ENCODE measurements around the gene COL18A1. TPM values are rescaled to one million over a fixed set of nuclear protein-coding genes. Genes with fewer than 3 reads are reported as not detected.
"Not testable (repeated sequence)": the region's sequence is repeated elsewhere in the genome, so short reads cannot be mapped to it uniquely, and the experiment has no call there.

Gene COL18A1
- total and polyA plus RNA-seq, 11 donors: 31.7 to 109 (median 59.0) TPM

- Histone ChIP-seq H3K27ac (peak overlapping the region in 9 of 12 donors; percentile 32 to 98 (median 81)), H3K36me3 (no peaks in the 10 kb centered on the region), H3K4me1 (peaks cover 2 to 52% (median 38%) of the 10 kb centered on the region in 12 donors), H3K4me3 (no peak overlapping the region), H3K9me3 (no peaks in the 10 kb centered on the region), H3K27me3 (no peaks in the 10 kb centered on the region)
- TF ChIP-seq POLR2A (IDR thresholded peaks at IDR 0.05) (no peak), CTCF (IDR thresholded peaks at IDR 0.05) (peak in 1 of 12 donors; percentile 21)
- WGBS, 4 donors: 53 to 63% (median 59%) methylated on average over 14 of the region's 14 CpGs
- intact Hi-C loops (cut with DNase I): loop anchor here in 1 of 10 donors (2.0 kb wide), 1 partner anchor 62 kb away; no protein-coding TSS in a partner anchor
- DNase-seq (peak; percentile 48 to 87 (median 84)), ATAC-seq (peak in 3 of 4 donors; percentile 33 to 48 (median 44))
Observed at GRCh38 chr21:45366931-45367401, 38.0 kb upstream of the COL18A1 start.

- H3K36me3 ChIP-seq: no peaks in the 10 kb centered on the region
- ATAC-seq: no peak
- no peaks in the 10 kb centered on the region for H3K9me3 ChIP-seq
- 88 to 91% (median 91%) methylated on average over 25 of the region's 25 CpGs for WGBS, 4 donors
- H3K27ac ChIP-seq: peak overlapping the region in 8 of 12 donors; percentile 42 to 98 (median 84)
- H3K4me3 ChIP-seq: no peak overlapping the region
- H3K27me3 ChIP-seq: no peaks in the 10 kb centered on the region
- TF ChIP-seq POLR2A (IDR thresholded peaks at IDR 0.05) (no peak), CTCF (IDR thresholded peaks at IDR 0.05) (no peak)
- DNase-seq: peak in 1 of 5 donors; percentile 16
- intact Hi-C loops (cut with DNase I): loop anchor here in 1 of 10 donors (2.0 kb wide), 1 partner anchor 63 kb away; no protein-coding TSS in a partner anchor
- peaks cover 2 to 48% (median 38%) of the 10 kb centered on the region in 12 donors for H3K4me1 ChIP-seq
Observed at GRCh38 chr21:45367402-45368351, 37.3 kb upstream of the COL18A1 start.

- 89 to 95% (median 92%) methylated on average over 23 of the region's 23 CpGs for WGBS, 4 donors
- DNase-seq: peak in 1 of 5 donors; percentile 6
- H3K27ac ChIP-seq; H3K9me3 ChIP-seq; H3K27me3 ChIP-seq; H3K4me3 ChIP-seq; H3K36me3 ChIP-seq; intact Hi-C loops (cut with DNase I); ATAC-seq: not testable (repeated sequence)
- H3K4me1 ChIP-seq: peaks cover 2 to 39% (median 31%) of the 10 kb centered on the region in 12 donors
Observed at GRCh38 chr21:45369018-45369417, 35.9 kb upstream of the COL18A1 start.

GRCh38 chr21:45370575-45370974 lies 34.4 kb upstream of the COL18A1 start:
- Histone ChIP-seq H3K36me3 (no peaks in the 10 kb centered on the region), H3K27me3 (no peaks in the 10 kb centered on the region), H3K4me1 (peaks cover 0 to 27% (median 18%) of the 10 kb centered on the region in 12 donors), H3K9me3 (no peaks in the 10 kb centered on the region), H3K4me3 (no peak overlapping the region), H3K27ac (no peak overlapping the region)
- 88 to 96% (median 94%) methylated on average over 12 to 14 of the region's 14 CpGs for WGBS, 4 donors
- ATAC-seq (no peak), DNase-seq (peak in 3 of 5 donors; percentile 4 to 16 (median 10))
- TF ChIP-seq CTCF (IDR thresholded peaks at IDR 0.05): no peak
- no peak for TF ChIP-seq POLR2A (IDR thresholded peaks at IDR 0.05)
- intact Hi-C loops (cut with DNase I): no loop called here
